Tibial nerve (tissue), 4 donors: ENCODE results near the gene KIDINS220.

Experiments
- CTCF ChIP-seq, 5 experiments: fragments of 200-600 bp in 3 of 5; fragments of 450-650 bp in 2 of 5; sonication (generic) in 3 of 5; IDR thresholded peaks; one replicate each; pipeline ENCODE4 v1.5.1; 2016 to 2019; ENCODE audit warnings: antibody characterized with exemption in 5 of 5, mild to moderate bottlenecking in 3 of 5, moderate library complexity in 2 of 5
- EP300 ChIP-seq, 2 donors: sonication (generic); formaldehyde crosslinking; IDR thresholded peaks; one replicate each; pipeline ENCODE4 v1.6.1; 2017; ENCODE audit warnings: antibody characterized with exemption in 2 of 2, mild to moderate bottlenecking in 1 of 2

DNA sequence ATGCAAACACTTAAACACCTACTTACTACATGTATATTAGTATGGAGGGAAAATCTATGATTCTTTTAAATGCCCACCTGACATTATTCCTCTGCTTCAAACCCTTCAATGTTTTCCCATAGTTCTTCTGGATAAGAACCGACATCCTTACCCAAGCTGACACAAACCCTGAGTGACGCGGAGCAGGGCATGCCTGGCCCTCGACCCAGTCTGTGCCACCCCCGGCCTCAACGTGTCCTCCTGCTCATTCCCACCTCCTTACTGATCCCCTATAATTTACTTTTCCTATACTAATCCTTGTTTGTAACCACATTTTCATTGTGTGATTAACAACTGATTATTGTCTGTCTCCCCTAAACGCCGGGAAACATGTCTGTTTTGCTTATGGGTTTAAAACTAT, 17.5 kb downstream of the KIDINS220 start:
- TF ChIP-seq CTCF (IDR thresholded peaks at IDR 0.05): no peak
- TF ChIP-seq EP300 (IDR thresholded peaks at IDR 0.05): no peak
